Measurements from ENCODE around the gene YWHAG. TPM values are rescaled to one million over a fixed set of nuclear protein-coding genes. Genes with fewer than 3 reads are reported as not detected.

The YWHAG gene
- total and polyA plus RNA-seq, 2 experiments from 2014 or later: 82.2 to 179 TPM

- Mint-ChIP-seq H3K4me1 (peaks cover 5% of the 10 kb centered on the region; the same call in 1 of the 3 replicates), H3K4me3 (no peak overlapping the region), H3K36me3 (ENCODE audit: low read depth) (no peaks in the 10 kb centered on the region), H3K27ac (no peak overlapping the region), H3K27me3 (ENCODE audit: insufficient read depth, low read depth, poor library complexity) (peaks cover 12% of the 10 kb centered on the region), H3K9me3 (no peaks in the 10 kb centered on the region)
- Histone ChIP-seq H3K27me3 (ENCODE audit: insufficient read depth) (no peaks in the 10 kb centered on the region), H3K27ac (ENCODE audit: low read depth) (no peak overlapping the region), H3K36me3 (ENCODE audit: insufficient read depth) (no peaks in the 10 kb centered on the region), H4K20me1 (replicated peaks; ENCODE audit: insufficient read depth) (no peaks in the 10 kb centered on the region), H3K4me1 (ENCODE audit: insufficient read depth) (no peaks in the 10 kb centered on the region), H2AFZ (no peak overlapping the region), H3F3A (replicated peaks; ENCODE audit: low read depth) (peaks cover 20% of the 10 kb centered on the region; the same call in 1 of the 2 replicates), H3K4me2 (no peak overlapping the region), H3K4me3 (no peak overlapping the region), H3K9me2 (ENCODE audit: insufficient read depth) (no peaks in the 10 kb centered on the region), H3K79me2 (replicated peaks; ENCODE audit: insufficient read depth) (no peaks in the 10 kb centered on the region)
- ATAC-seq (no peak), DNase-seq (ENCODE audit: low spot score) (no peak)
- TF ChIP-seq CREB1 (CRISPR knock-in tag; IDR thresholded peaks at IDR 0.05; ENCODE audit: low read depth): no peak
- no peak for TF ChIP-seq ZNF114 (CRISPR knock-in tag; IDR thresholded peaks at IDR 0.05)
- TF ChIP-seq CTCF (conservative IDR thresholded peaks at IDR 0.05; ENCODE audit: low read depth in 2 of 2): peak in 1 of 2 experiments; percentile 27; a peak in 1 of 4 replicates
- TF ChIP-seq JUNB (IDR thresholded peaks at IDR 0.05; ENCODE audit: unreplicated experiment): no peak
- TF ChIP-seq EZH2phosphoT487 (IDR thresholded peaks at IDR 0.05; ENCODE audit: unreplicated experiment): no peak
Measured at GRCh38 chr7:76381814-76382213, 23.0 kb upstream of the YWHAG start.

GRCh38 chr7:76380623-76380966 is 21.8 kb upstream of the YWHAG start:
- H3K36me3 Mint-ChIP-seq (ENCODE audit: low read depth): no peaks in the 10 kb centered on the region
- peak overlapping the region; percentile 68; the same call in 2 of the 3 replicates for H3K4me3 Mint-ChIP-seq
- ATAC-seq (no peak), DNase-seq (ENCODE audit: low spot score) (no peak)
- H3K27ac ChIP-seq (ENCODE audit: low read depth): peak overlapping the region; percentile 62
- peaks cover 5% of the 10 kb centered on the region; the same call in 1 of the 3 replicates for H3K4me1 Mint-ChIP-seq
- peaks cover 16% of the 10 kb centered on the region; the same call in 1 of the 2 replicates for H3F3A ChIP-seq (replicated peaks; ENCODE audit: low read depth)
- H3K9me2 ChIP-seq (ENCODE audit: insufficient read depth): no peaks in the 10 kb centered on the region
- no peak overlapping the region for H2AFZ ChIP-seq
- no peaks in the 10 kb centered on the region for H3K79me2 ChIP-seq (replicated peaks; ENCODE audit: insufficient read depth)
- H3K27ac Mint-ChIP-seq: peak overlapping the region; percentile 96
- H3K4me3 ChIP-seq: peak overlapping the region; percentile 59; the same call in 1 of the 2 replicates
- no peaks in the 10 kb centered on the region for H3K36me3 ChIP-seq (ENCODE audit: insufficient read depth)
- peaks cover 15% of the 10 kb centered on the region for H3K27me3 Mint-ChIP-seq (ENCODE audit: insufficient read depth, low read depth, poor library complexity)
- H3K27me3 ChIP-seq (ENCODE audit: insufficient read depth): no peaks in the 10 kb centered on the region
- no peaks in the 10 kb centered on the region for H4K20me1 ChIP-seq (replicated peaks; ENCODE audit: insufficient read depth)
- H3K4me2 ChIP-seq: peak overlapping the region; percentile 79
- H3K4me1 ChIP-seq (ENCODE audit: insufficient read depth): no peaks in the 10 kb centered on the region
- H3K9me3 Mint-ChIP-seq: no peaks in the 10 kb centered on the region
- no peak for TF ChIP-seq ZNF331 (CRISPR knock-in tag; IDR thresholded peaks at IDR 0.05; ENCODE audit: low read depth)
- TF ChIP-seq EZH2 (IDR thresholded peaks at IDR 0.05; ENCODE audit: low read depth, unreplicated experiment): no peak
- TF ChIP-seq CTCF (conservative IDR thresholded peaks at IDR 0.05; ENCODE audit: low read depth in 2 of 2): no peak
- no peak for TF ChIP-seq NANOG (IDR thresholded peaks at IDR 0.05; ENCODE audit: borderline replicate concordance)
- no peak for TF ChIP-seq ZNF462 (CRISPR knock-in tag; IDR thresholded peaks at IDR 0.05)
- no peak for TF ChIP-seq ZNF114 (CRISPR knock-in tag; IDR thresholded peaks at IDR 0.05)
- TF ChIP-seq STAT1 (IDR thresholded peaks at IDR 0.05; ENCODE audit: unreplicated experiment): no peak
- TF ChIP-seq CREB1 (CRISPR knock-in tag; IDR thresholded peaks at IDR 0.05; ENCODE audit: low read depth): no peak
- TF ChIP-seq POLR2AphosphoS5 (IDR thresholded peaks at IDR 0.05; ENCODE audit: low read depth): no peak
- TF ChIP-seq JUNB (IDR thresholded peaks at IDR 0.05; ENCODE audit: unreplicated experiment): no peak
- TF ChIP-seq EZH2phosphoT487 (IDR thresholded peaks at IDR 0.05; ENCODE audit: unreplicated experiment): no peak
